Vagina (tissue), 2 donors: ENCODE measurements around the gene FEV. TPM values are rescaled to one million over a fixed set of nuclear protein-coding genes. Genes with fewer than 3 reads are reported as not detected.

Experiments
- DNase-seq, 2 donors: peaks; one replicate each; pipeline ENCODE4 v3.0.0-alpha.2; 2017; ENCODE audit errors: extremely low spot score in 2 of 2
- H3K27ac ChIP-seq: fragments of 200-600 bp; sonication (generic); one replicate; pipeline ENCODE4 v1.5.1; 2019
- H3K27me3 ChIP-seq: fragments of 200-600 bp; sonication (generic); one replicate; pipeline ENCODE4 v1.5.1; 2019
- H3K36me3 ChIP-seq, 2 donors: fragments of 200-600 bp; sonication (generic); one replicate each; pipeline ENCODE4 v1.5.1; 2017 to 2019
- H3K4me1 ChIP-seq: fragments of 200-600 bp; sonication (generic); one replicate; pipeline ENCODE4 v1.5.1; 2019
- H3K4me3 ChIP-seq, 2 donors: fragments of 200-600 bp; sonication (generic); 1 replicate in 1 of 2; 2 replicates in 1 of 2; pipeline ENCODE4 v1.5.1; 2016 to 2019
- H3K9me3 ChIP-seq: fragments of 200-600 bp; sonication (generic); one replicate; pipeline ENCODE4 v1.5.1; 2019
- POLR2A ChIP-seq, 2 donors: fragments of 450-650 bp; IDR thresholded peaks; one replicate each; pipeline ENCODE4 v1.6.1; 2017; ENCODE audit warnings: antibody characterized with exemption in 2 of 2, mild to moderate bottlenecking in 2 of 2, moderate library complexity in 2 of 2
- POLR2AphosphoS5 ChIP-seq, 2 donors: sonication (generic); formaldehyde crosslinking; IDR thresholded peaks; one replicate each; pipeline ENCODE4 v1.9.0; 2017; ENCODE audit warnings: antibody characterized with exemption in 2 of 2, mild to moderate bottlenecking in 2 of 2, low read depth in 1 of 2; ENCODE audit not compliant: insufficient read depth in 1 of 2
- intact Hi-C: fragments of 100-400 bp; cut with DNase I; formaldehyde crosslinking; loops from one replicate; pipeline ENCODE4 v1.15.1; 2023
- total RNA-seq: library from RNA; depleted of rRNA; stranded (reverse); fragments of >200 nt; gene quantifications from one replicate; pipeline ENCODE4 v1.2.3, GENCODE V29; 2016
- TF ChIP-seq, protein P1 (sequence below), 3 experiments: fragments of 450-650 bp in 2 of 3; fragments of 200-600 bp in 1 of 3; sonication (generic) in 1 of 3; IDR thresholded peaks; one replicate each; pipeline ENCODE4 v1.5.1; 2017 to 2019; ENCODE audit warnings: antibody characterized with exemption in 3 of 3, mild to moderate bottlenecking in 2 of 3, moderate library complexity in 2 of 3

Gene FEV
- total RNA-seq, 1 donor from 2014 or later, result not detected

DNA sequence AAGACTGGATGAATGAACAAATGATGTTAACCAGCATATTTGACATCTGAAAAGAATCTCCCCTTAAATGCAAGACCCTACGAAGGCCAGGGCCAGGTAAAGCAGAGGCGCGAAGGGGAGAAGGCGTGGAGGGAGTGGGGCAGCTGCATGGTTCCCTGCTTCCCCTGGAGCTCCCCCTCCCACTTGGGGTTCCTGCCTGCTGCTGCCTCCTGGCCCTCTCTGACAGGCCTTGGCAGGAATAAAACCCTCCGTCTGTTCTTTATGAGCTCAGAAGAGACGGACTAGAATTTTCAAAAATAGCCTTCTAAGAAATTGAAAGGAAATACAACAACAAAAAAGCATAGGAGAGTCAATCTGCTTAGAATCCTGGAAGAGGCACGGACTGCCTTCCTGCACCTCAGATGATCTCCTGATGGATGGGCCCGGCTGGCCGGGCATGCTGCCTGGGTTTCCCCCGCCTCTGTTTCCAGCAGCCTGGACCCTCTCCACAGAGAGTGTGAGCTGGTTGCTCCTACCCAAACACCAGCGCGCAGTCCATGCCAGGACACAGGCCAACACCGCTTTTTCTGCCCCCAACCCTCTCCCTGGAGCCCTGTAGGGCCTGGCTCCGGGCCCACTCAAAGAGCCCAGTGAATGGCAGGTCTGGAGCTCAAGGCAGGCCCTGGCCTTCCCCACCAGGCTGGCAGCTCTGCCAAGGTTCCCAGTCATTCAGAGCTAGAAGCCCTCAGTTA, 32.4 kb upstream of the FEV start:
- Histone ChIP-seq H3K9me3 (no peaks in the 10 kb centered on the region), H3K36me3 (no peaks in the 10 kb centered on the region), H3K4me3 (no peak overlapping the region), H3K27ac (no peak overlapping the region), H3K27me3 (no peaks in the 10 kb centered on the region), H3K4me1 (no peaks in the 10 kb centered on the region)
- intact Hi-C loops, result no loop called here
- no peak for TF ChIP-seq POLR2A (IDR thresholded peaks at IDR 0.05)
- TF ChIP-seq, protein P1, sequence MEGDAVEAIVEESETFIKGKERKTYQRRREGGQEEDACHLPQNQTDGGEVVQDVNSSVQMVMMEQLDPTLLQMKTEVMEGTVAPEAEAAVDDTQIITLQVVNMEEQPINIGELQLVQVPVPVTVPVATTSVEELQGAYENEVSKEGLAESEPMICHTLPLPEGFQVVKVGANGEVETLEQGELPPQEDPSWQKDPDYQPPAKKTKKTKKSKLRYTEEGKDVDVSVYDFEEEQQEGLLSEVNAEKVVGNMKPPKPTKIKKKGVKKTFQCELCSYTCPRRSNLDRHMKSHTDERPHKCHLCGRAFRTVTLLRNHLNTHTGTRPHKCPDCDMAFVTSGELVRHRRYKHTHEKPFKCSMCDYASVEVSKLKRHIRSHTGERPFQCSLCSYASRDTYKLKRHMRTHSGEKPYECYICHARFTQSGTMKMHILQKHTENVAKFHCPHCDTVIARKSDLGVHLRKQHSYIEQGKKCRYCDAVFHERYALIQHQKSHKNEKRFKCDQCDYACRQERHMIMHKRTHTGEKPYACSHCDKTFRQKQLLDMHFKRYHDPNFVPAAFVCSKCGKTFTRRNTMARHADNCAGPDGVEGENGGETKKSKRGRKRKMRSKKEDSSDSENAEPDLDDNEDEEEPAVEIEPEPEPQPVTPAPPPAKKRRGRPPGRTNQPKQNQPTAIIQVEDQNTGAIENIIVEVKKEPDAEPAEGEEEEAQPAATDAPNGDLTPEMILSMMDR (IDR thresholded peaks at IDR 0.05), result no peak
- no peak for DNase-seq

DNA sequence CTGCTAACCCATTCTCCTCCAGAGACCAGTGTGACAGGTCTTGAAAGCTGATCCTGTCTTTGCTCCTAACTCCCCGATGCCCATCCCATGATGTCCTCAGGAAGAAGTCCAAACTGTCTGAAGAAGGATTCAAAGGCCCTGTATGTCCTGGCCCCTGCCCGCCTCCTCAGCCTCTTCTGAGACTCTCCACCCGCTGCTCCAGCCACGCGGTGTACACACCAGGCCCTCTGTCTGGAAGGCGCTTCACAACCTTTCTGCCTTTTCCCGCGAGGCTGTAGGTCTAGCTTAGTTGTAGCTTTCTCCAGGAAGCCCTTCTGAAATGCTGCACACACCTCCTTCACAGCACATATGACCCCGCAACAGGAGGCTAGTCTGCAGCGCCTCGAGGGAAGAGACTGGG, 31.7 kb upstream of the FEV start:
- Histone ChIP-seq H3K27ac (no peak overlapping the region), H3K9me3 (no peaks in the 10 kb centered on the region), H3K4me3 (no peak overlapping the region), H3K27me3 (no peaks in the 10 kb centered on the region), H3K4me1 (no peaks in the 10 kb centered on the region), H3K36me3 (no peaks in the 10 kb centered on the region)
- intact Hi-C loops, result no loop called here
- TF ChIP-seq POLR2A (IDR thresholded peaks at IDR 0.05), result no peak
- TF ChIP-seq, protein P1 (IDR thresholded peaks at IDR 0.05), result no peak
- TF ChIP-seq POLR2AphosphoS5 (IDR thresholded peaks at IDR 0.05; ENCODE audit: insufficient read depth in 1 of 2, low read depth in 1 of 2), result no peak
- no peak for DNase-seq

DNA sequence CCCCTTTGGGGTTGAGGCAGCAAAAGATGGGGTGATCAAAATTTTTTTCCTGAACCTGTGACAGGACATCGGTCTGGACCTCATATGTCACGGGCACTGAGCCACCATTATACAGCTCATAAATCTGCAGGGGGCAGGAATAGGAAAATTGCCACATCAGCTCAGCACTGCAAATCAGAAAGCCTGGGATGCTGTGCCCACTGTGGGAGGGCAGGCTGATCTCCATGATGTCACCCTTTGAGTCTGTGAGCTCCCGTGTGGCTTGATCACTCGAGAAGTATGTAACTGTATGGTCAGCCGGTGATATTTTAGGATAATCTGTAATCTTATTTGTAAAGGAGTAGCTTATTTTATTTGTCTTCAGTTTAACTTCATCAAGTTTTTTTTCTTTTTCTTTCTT, 25.9 kb upstream of the FEV start:
- Histone ChIP-seq H3K4me1 (no peaks in the 10 kb centered on the region), H3K36me3 (no peaks in the 10 kb centered on the region), H3K4me3 (no peak overlapping the region), H3K27ac (no peak overlapping the region), H3K27me3 (no peaks in the 10 kb centered on the region), H3K9me3 (no peaks in the 10 kb centered on the region)
- TF ChIP-seq, protein P1 (IDR thresholded peaks at IDR 0.05), result no peak
- TF ChIP-seq POLR2A (IDR thresholded peaks at IDR 0.05) (no peak), POLR2AphosphoS5 (IDR thresholded peaks at IDR 0.05; ENCODE audit: insufficient read depth in 1 of 2, low read depth in 1 of 2) (no peak)
- DNase-seq, result no peak
- intact Hi-C loops, result no loop called here

DNA sequence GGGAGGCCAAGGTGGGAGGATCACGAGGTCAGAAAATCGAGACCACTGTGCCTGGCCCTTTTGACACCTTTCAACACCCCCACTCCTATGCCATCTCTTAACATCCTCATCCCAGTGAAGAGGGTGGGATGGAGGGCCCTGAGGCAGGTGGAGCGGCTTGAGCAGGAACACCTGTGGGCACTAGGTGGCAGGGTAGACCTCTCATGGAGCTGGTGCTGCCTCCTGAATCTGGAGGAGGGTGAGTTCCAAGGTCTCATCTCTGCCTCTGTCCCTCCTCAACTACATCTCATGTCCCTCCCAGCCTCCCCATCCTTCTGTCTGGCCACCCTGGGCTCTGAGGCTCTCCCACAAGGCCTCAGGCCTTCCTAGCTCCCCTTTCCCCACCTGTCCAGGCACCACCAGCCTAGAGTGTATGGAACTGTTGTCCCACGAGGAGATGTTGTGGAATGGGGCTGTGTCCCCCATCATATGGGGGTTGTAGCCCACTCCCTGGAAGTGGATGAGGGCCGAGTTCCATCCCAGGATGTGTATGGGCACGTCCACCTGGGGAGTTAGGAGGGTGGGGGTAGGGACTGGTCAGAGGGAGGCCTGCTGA, 25.3 kb upstream of the FEV start:
- H3K9me3 ChIP-seq, result no peaks in the 10 kb centered on the region
- no peaks in the 10 kb centered on the region for H3K36me3 ChIP-seq
- H3K4me3 ChIP-seq, result no peak overlapping the region
- no peaks in the 10 kb centered on the region for H3K27me3 ChIP-seq
- no peaks in the 10 kb centered on the region for H3K4me1 ChIP-seq
- TF ChIP-seq, protein P1 (IDR thresholded peaks at IDR 0.05), result no peak
- intact Hi-C loops, result no loop called here
- no peak for DNase-seq
- no peak overlapping the region for H3K27ac ChIP-seq

DNA sequence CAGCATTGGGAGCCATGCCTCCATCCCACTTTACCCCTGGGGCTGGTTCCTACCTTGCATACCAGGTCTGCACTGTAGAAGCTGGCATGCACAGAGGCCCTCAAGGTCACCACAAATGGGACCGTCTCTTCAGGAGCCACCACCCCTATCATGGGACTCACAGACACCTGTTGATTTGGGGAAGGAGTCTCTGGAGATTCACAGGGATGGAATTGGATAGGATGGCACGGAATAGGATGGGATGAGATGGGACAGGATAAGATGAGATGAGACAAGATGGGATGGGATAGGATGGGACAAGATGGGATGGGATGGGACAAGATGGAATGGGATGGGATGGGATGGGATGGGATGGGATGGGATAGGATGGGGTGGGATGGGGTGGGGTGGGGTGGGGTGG, 24.3 kb upstream of the FEV start:
- TF ChIP-seq POLR2AphosphoS5 (IDR thresholded peaks at IDR 0.05; ENCODE audit: insufficient read depth in 1 of 2, low read depth in 1 of 2) (no peak), POLR2A (IDR thresholded peaks at IDR 0.05) (no peak)
- TF ChIP-seq, protein P1 (IDR thresholded peaks at IDR 0.05), result no peak
- Histone ChIP-seq H3K27ac (no peak overlapping the region), H3K36me3 (no peaks in the 10 kb centered on the region), H3K9me3 (no peaks in the 10 kb centered on the region), H3K4me1 (no peaks in the 10 kb centered on the region), H3K4me3 (no peak overlapping the region), H3K27me3 (no peaks in the 10 kb centered on the region)
- DNase-seq, result no peak
- intact Hi-C loops, result no loop called here
